Stimulated activated naive CD8-positive, alpha-beta T cell treated with anti-CD3 and anti-CD28 coated beads, Interleukin-15, amount 100 ng/mL, for 72 hours (primary cell): ENCODE results near the gene MYOG.

Experiments
- ATAC-seq: fragments of 150-1000 bp; cut with Tn5 transposase; 2 replicates; pipeline ENCODE4 v1.10.0; 2021; ENCODE audit warnings: mild to moderate bottlenecking, moderate library complexity
- DNase-seq, 2 donors: peaks; one replicate each; pipeline ENCODE4 v3.0.0; 2021 to 2022
- H3K27ac Mint-ChIP-seq, 2 donors: one replicate each; pipeline ENCODE4 v1.8.0; 2022; ENCODE audit warnings: mild to moderate bottlenecking in 2 of 2, mixed read lengths in 2 of 2, moderate library complexity in 2 of 2
- H3K27me3 Mint-ChIP-seq: one replicate; pipeline ENCODE4 v1.8.0; 2022; ENCODE audit warnings: mixed read lengths
- H3K4me1 Mint-ChIP-seq: one replicate; pipeline ENCODE4 v1.8.0; 2022; ENCODE audit warnings: mild to moderate bottlenecking, mixed read lengths
- H3K4me3 Mint-ChIP-seq, 2 donors: one replicate each; pipeline ENCODE4 v1.8.0; 2022; ENCODE audit warnings: mild to moderate bottlenecking in 2 of 2, mixed read lengths in 2 of 2, moderate library complexity in 1 of 2
- H3K9me3 Mint-ChIP-seq, 2 donors: one replicate each; pipeline ENCODE4 v1.8.0; 2022; ENCODE audit warnings: mixed read lengths in 2 of 2

MYOG gene

GRCh38 chr1:203085528-203086406 is at the start of gene MYOG:
Gene MYOG (minus strand): TSS chr1:203086012. CDS start chr1:203085961, 51 bp downstream.
- H3K4me1 Mint-ChIP-seq, result no peaks in the 10 kb centered on the region
- ATAC-seq, result no peak
- H3K27ac Mint-ChIP-seq, result no peak within 1 kb of the TSS
- H3K27me3 Mint-ChIP-seq, result peaks cover 13% of the 10 kb centered on the region
- no peak for DNase-seq
- H3K4me3 Mint-ChIP-seq, result no peak within 1 kb of the TSS
- no peaks in the 10 kb centered on the region for H3K9me3 Mint-ChIP-seq

- Mint-ChIP-seq H3K27ac (no peak overlapping the region), H3K27me3 (peaks cover 35% of the 10 kb centered on the region), H3K4me3 (no peak overlapping the region), H3K4me1 (peaks cover 9% of the 10 kb centered on the region), H3K9me3 (no peaks in the 10 kb centered on the region)
- ATAC-seq, result no peak
- DNase-seq, result no peak
Observed at GRCh38 chr1:203133970-203134725, 48.3 kb upstream of the MYOG start.

DNA sequence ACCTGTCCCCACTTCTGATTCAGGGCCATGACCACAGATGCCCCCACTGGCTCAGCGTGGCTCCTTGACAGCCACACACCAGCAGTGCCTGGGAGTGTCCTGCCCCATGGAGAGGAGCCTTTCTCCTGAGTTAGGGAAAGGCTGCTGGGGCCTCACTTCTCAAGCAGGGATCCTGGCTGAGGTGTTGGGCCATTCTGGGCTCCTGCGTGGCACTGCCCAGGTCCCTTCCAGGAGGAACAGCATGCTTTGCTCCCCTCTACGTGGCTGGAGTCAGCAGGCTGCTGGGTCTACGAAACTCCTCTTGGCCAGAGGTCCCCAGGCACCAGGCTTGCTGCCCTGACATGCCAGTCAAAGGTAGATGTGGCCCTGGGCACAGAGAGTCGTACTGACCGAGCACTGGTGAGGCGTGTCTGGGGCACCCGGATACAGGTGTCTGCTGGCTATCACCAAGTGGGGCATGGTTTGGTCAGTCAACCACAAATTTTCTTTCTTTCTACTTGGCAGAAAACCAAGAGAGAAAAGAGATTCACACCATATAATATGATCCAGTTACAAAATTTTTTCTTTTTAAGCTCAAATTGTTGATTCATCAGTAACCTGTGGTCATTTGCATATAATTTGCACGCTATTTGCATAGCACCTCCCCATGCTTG is 45.9 kb upstream of the MYOG start:
- Mint-ChIP-seq H3K27me3 (peaks cover 54% of the 10 kb centered on the region), H3K4me3 (no peak overlapping the region), H3K4me1 (peaks cover 27% of the 10 kb centered on the region)

GRCh38 chr1:203130358-203130985 is 44.7 kb upstream of the MYOG start:
- Mint-ChIP-seq H3K4me1 (peaks cover 20% of the 10 kb centered on the region), H3K4me3 (no peak overlapping the region), H3K27ac (no peak overlapping the region), H3K9me3 (no peaks in the 10 kb centered on the region), H3K27me3 (peaks cover 57% of the 10 kb centered on the region)
- ATAC-seq (no peak), DNase-seq (no peak)

More for the DNA sequence above, 45.9 kb upstream of the MYOG start:
- ATAC-seq (no peak), DNase-seq (no peak)
- Mint-ChIP-seq H3K9me3 (no peaks in the 10 kb centered on the region), H3K27ac (no peak overlapping the region)

DNA sequence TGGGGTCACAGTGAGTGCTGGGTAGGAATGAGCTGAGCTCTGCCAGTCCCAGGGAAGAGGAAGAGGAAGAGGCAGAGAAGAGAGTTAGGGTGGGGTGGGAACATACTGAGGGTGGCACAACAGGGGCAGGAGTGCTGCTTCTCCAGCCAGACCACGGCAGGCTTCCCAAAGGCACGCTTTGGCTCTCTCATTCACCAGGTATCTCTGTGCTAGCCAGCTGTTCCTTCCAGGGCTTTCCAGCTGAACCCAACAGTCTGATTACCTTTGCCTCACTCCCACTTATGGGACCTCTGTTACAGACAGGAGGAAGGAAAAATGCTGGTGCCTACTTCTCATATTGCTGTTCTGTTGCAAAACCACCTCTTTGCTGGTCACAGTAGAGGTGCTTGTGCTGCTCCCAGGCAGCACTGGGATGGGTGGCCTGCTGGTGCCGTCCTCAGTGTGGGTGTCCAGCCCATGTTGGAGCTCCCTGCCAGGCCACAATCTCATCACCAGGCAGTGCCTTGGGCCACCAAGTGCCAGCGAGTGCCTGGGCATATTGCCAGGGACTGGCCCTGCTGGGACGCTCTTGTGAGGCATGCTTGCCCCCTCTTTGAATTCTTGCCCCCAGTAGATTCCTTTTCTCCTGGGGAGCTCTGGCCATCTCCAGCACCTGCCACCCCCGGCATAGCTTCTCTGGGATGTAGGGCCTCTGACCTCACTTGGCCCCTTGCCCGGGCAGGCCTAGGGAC is 43.9 kb upstream of the MYOG start:
- Mint-ChIP-seq H3K27ac (no peak overlapping the region), H3K9me3 (no peaks in the 10 kb centered on the region), H3K4me3 (no peak overlapping the region), H3K4me1 (peaks cover 20% of the 10 kb centered on the region), H3K27me3 (peaks cover 65% of the 10 kb centered on the region)
- DNase-seq, result no peak
- no peak for ATAC-seq

DNA sequence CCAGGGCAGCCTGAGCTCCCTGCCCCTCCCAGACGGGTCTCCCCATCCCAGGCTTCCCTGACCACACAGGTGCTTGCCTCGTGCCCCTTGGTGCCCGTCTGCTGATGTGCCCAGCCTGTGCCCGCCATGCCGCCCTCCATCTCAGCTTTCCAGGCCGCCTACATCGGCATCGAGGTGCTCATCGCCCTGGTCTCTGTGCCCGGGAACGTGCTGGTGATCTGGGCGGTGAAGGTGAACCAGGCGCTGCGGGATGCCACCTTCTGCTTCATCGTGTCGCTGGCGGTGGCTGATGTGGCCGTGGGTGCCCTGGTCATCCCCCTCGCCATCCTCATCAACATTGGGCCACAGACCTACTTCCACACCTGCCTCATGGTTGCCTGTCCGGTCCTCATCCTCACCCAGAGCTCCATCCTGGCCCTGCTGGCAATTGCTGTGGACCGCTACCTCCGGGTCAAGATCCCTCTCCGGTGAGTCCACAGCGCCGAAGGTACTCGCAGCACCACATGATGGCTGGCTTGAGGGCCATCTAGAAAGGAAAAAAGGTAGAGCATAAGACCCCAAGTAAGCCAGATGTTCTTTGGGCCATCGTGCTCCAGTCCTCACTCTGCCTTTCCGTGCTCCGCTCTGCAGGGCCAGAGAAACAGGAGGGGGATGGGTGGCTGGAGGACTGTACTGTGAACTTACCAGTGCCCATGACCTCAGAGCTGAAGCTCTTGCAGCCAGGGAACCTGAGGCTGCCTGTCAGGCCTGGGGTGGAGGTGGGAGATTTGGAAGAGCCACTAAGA is 43.1 kb upstream of the MYOG start:
- ATAC-seq (no peak), DNase-seq (no peak)
- H3K4me3 Mint-ChIP-seq, result no peak overlapping the region
- peaks cover 20% of the 10 kb centered on the region for H3K4me1 Mint-ChIP-seq
- H3K27ac Mint-ChIP-seq, result no peak overlapping the region
- peaks cover 72% of the 10 kb centered on the region for H3K27me3 Mint-ChIP-seq
- no peaks in the 10 kb centered on the region for H3K9me3 Mint-ChIP-seq

- Mint-ChIP-seq H3K4me1 (peaks cover 20% of the 10 kb centered on the region), H3K27ac (no peak overlapping the region), H3K4me3 (no peak overlapping the region), H3K27me3 (peaks cover 78% of the 10 kb centered on the region), H3K9me3 (no peaks in the 10 kb centered on the region)
- no peak for DNase-seq
- ATAC-seq, result no peak
Observed at GRCh38 chr1:203128431-203128715, 42.6 kb upstream of the MYOG start.

GRCh38 chr1:203127666-203128430 is 42.0 kb upstream of the MYOG start, which contains the start of gene ADORA1:
Gene ADORA1 (plus strand): TSS chr1:203127726. CDS start chr1:203128842, 1,116 bp downstream.
- H3K9me3 Mint-ChIP-seq, result no peaks in the 10 kb centered on the region
- H3K27ac Mint-ChIP-seq, result peak within 1 kb of the TSS in 1 of 2 donors; percentile 80
- H3K27me3 Mint-ChIP-seq, result peaks cover 78% of the 10 kb centered on the region
- H3K4me3 Mint-ChIP-seq, result peak within 1 kb of the TSS in 1 of 2 donors; percentile 58
- DNase-seq (no peak), ATAC-seq (peak; percentile 42)
- H3K4me1 Mint-ChIP-seq, result peaks cover 20% of the 10 kb centered on the region

- Mint-ChIP-seq H3K4me1 (peaks cover 20% of the 10 kb centered on the region), H3K9me3 (no peaks in the 10 kb centered on the region), H3K27me3 (peaks cover 84% of the 10 kb centered on the region), H3K4me3 (peak overlapping the region in 1 of 2 donors; percentile 58), H3K27ac (peak overlapping the region in 1 of 2 donors; percentile 80)
- ATAC-seq, result no peak
- DNase-seq, result no peak
Observed at GRCh38 chr1:203126866-203127665, 41.3 kb upstream of the MYOG start.

DNA sequence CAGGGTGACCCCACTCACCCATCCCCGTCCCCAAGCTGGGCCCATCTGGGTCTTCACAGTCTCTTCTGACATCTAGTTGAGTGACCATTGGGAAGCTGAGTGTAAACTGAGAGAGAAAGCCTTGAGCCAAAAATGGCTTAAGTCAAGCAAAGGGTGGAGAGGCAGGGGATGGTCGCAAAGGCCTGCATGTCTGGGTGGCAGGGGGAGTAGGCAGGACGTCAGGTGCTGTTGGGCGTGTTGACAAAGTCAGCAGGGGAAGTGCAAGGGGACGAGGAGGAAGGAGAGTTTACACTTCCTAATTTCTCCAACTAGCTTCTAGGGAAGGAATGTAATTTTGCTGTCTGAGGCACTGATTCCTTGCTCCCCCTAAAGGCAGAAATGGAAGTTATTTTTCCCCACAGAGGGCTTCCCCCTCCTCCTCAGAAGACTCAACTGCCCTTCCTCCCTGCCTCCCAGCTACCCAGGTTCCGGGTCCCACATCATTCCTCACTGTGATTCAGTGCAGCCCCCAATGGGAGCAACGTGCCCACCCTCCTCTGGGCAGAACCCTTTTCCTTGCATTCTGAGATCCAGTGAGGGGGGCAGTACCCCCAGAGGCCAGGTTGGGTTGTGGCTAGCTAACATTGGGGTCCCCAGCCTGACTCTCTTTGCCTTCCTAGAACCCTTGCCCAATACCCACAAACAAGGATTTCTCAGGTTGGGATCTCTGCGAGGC is 40.5 kb upstream of the MYOG start:
- ATAC-seq (no peak), DNase-seq (no peak)
- H3K27me3 Mint-ChIP-seq, result peaks cover 85% of the 10 kb centered on the region
- no peak overlapping the region for H3K27ac Mint-ChIP-seq
- H3K9me3 Mint-ChIP-seq, result no peaks in the 10 kb centered on the region
- peaks cover 26% of the 10 kb centered on the region for H3K4me1 Mint-ChIP-seq
- no peak overlapping the region for H3K4me3 Mint-ChIP-seq

GRCh38 chr1:203124546-203125317 is 38.9 kb upstream of the MYOG start:
- Mint-ChIP-seq H3K9me3 (no peaks in the 10 kb centered on the region), H3K27ac (no peak overlapping the region), H3K27me3 (peaks cover 93% of the 10 kb centered on the region), H3K4me1 (peaks cover 33% of the 10 kb centered on the region), H3K4me3 (no peak overlapping the region)
- DNase-seq (no peak), ATAC-seq (no peak)

- Mint-ChIP-seq H3K4me1 (peaks cover 33% of the 10 kb centered on the region), H3K4me3 (no peak overlapping the region), H3K9me3 (no peaks in the 10 kb centered on the region), H3K27ac (no peak overlapping the region), H3K27me3 (peaks cover 93% of the 10 kb centered on the region)
- ATAC-seq, result no peak
- DNase-seq, result no peak
Observed at GRCh38 chr1:203124011-203124410, 38.2 kb upstream of the MYOG start.
